Thoracic aorta (tissue), 2 donors: ENCODE data around the gene ITGA8. TPM values are rescaled to one million over a fixed set of nuclear protein-coding genes. Genes with fewer than 3 reads are reported as not detected.
A peak's percentile ranks its signal among the peaks of the same experiment; 100 is the strongest.
"Not testable (repeated sequence)": the region's sequence is repeated elsewhere in the genome, so short reads cannot be mapped to it uniquely, and the experiment has no call there.

Experiments
- ATAC-seq: fragments of 150-250 bp; one replicate; pipeline ENCODE4 v1.8.0; 2017; ENCODE audit warnings: low read depth; ENCODE audit not compliant: insufficient number of reproducible peaks, low FRiP score
- DNase-seq: peaks from one replicate; pipeline ENCODE4 v3.0.0-alpha.2; 2020; ENCODE audit warnings: low spot score
- H3K27ac ChIP-seq, 2 donors: fragments of 200-600 bp; sonication (generic); 1 replicate in 1 of 2; 2 replicates in 1 of 2; pipeline ENCODE4 v1.5.1; 2016; ENCODE audit warnings: mild to moderate bottlenecking in 2 of 2, moderate library complexity in 2 of 2
- H3K27me3 ChIP-seq: fragments of 200-600 bp; sonication (generic); replicated peaks from 2 replicates; pipeline ENCODE4 v1.6.0; 2016; ENCODE audit warnings: mild to moderate bottlenecking; ENCODE audit not compliant: insufficient read depth
- H3K36me3 ChIP-seq: fragments of 200-600 bp; sonication (generic); one replicate; pipeline ENCODE4 v1.5.1; 2016
- H3K4me1 ChIP-seq, 2 donors: fragments of 200-600 bp; sonication (generic); 1 replicate in 1 of 2; 2 replicates in 1 of 2; pipeline versions ENCODE4 v1.5.1 to v1.6.0; 2016; ENCODE audit warnings: low read depth in 2 of 2, mild to moderate bottlenecking in 1 of 2; ENCODE audit not compliant: control insufficient read depth in 1 of 2
- H3K4me3 ChIP-seq: fragments of 200-600 bp; sonication (generic); 2 replicates; pipeline ENCODE4 v1.5.1; 2016; ENCODE audit warnings: mild to moderate bottlenecking
- H3K9me3 ChIP-seq: fragments of 200-600 bp; sonication (generic); 2 replicates; pipeline ENCODE4 v1.5.1; 2016
- CTCF ChIP-seq: fragments of 200-600 bp; sonication (generic); IDR thresholded peaks from one replicate; pipeline ENCODE4 v1.5.1; 2019; ENCODE audit warnings: antibody characterized with exemption
- total RNA-seq, 2 donors: library from RNA; depleted of rRNA; stranded (reverse); fragments of >200 nt; gene quantifications; one replicate each; pipeline versions ENCODE4 v1.1.0 to v1.2.3, GENCODE V29; 2016

The ITGA8 gene
- total RNA-seq, 2 donors from 2014 or later = 1,137 to 1,173 TPM

DNA sequence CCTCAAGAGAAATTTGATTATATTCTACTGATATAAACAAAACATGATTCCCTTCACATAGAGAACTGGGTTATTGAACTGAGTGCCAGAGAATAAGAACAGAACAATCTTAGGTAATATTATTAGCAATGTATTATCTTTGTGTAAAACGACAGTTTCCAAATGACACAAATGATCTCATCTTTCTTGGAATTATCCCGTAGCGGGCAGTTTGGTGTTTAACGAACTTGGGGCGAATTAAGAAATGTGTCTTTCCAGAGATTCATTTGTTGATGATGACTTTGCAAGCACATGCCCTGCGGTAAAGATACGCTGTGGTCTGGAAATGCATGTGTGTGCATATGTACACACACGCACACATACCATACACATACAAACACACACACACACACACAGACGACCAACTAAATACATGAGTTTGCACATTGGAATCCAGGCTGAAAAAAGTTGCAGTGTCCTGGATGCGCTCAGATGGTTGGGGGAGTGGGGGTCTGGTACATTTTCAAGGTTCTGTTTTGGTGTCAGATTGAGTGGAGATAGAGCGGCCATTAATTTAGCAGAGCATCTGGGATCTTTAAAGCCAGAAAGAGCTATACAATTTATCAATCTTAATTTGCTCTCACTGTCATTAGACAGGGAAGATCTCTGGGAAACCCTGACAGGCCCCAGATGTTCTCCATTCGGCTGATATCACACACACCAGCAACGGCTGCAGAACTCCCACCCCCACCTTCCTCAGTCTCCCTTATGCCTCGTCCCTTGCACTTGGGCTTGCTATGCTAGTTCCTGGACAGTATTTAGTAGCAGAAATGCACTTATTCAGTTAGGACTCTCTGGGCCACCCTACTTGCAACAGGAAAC, 236.3 kb downstream of the ITGA8 start:
- Histone ChIP-seq H3K4me1 (peaks cover 24 to 64% of the 10 kb centered on the region in 2 donors), H3K4me3 (no peak overlapping the region), H3K9me3 (no peaks in the 10 kb centered on the region), H3K27me3 (no peaks in the 10 kb centered on the region), H3K27ac (peak overlapping the region; percentile 92 to 95), H3K36me3 (no peaks in the 10 kb centered on the region)
- ATAC-seq = no peak
- DNase-seq = no peak
- TF ChIP-seq CTCF = no peak

- ATAC-seq (no peak), DNase-seq (no peak)
- H3K27ac ChIP-seq = peak overlapping the region; percentile 92 to 95
- no peak overlapping the region for H3K4me3 ChIP-seq
- H3K36me3 ChIP-seq = no peaks in the 10 kb centered on the region
- no peaks in the 10 kb centered on the region for H3K27me3 ChIP-seq
- TF ChIP-seq CTCF = no peak
- H3K9me3 ChIP-seq = no peaks in the 10 kb centered on the region
- peaks cover 22 to 65% of the 10 kb centered on the region in 2 donors for H3K4me1 ChIP-seq
Observed at GRCh38 chr10:15482156-15482555, 237.6 kb downstream of the ITGA8 start.

GRCh38 chr10:15478950-15479349, 240.8 kb downstream of the ITGA8 start:
- Histone ChIP-seq H3K27me3 (no peaks in the 10 kb centered on the region), H3K36me3 (no peaks in the 10 kb centered on the region)
- no peak for TF ChIP-seq CTCF

GRCh38 chr10:15478429-15478828, 241.3 kb downstream of the ITGA8 start:
- no peak for TF ChIP-seq CTCF
- H3K27ac ChIP-seq = peak overlapping the region in 1 of 2 donors; percentile 10
- no peaks in the 10 kb centered on the region for H3K27me3 ChIP-seq
- H3K36me3 ChIP-seq = no peaks in the 10 kb centered on the region
- H3K4me1 ChIP-seq = peaks cover 9 to 47% of the 10 kb centered on the region in 2 donors
- DNase-seq (no peak), ATAC-seq (no peak)
- H3K4me3 ChIP-seq = no peak overlapping the region
- H3K9me3 ChIP-seq = no peaks in the 10 kb centered on the region

More at GRCh38 chr10:15478950-15479349, 240.8 kb downstream of the ITGA8 start:
- DNase-seq = no peak
- ATAC-seq = no peak
- no peak overlapping the region for H3K4me3 ChIP-seq
- no peaks in the 10 kb centered on the region for H3K9me3 ChIP-seq
- peaks cover 9 to 50% of the 10 kb centered on the region in 2 donors for H3K4me1 ChIP-seq
- peak overlapping the region in 1 of 2 donors; percentile 10 for H3K27ac ChIP-seq

GRCh38 chr10:15476337-15476736, 243.4 kb downstream of the ITGA8 start:
- Histone ChIP-seq H3K9me3 (no peaks in the 10 kb centered on the region), H3K36me3 (no peaks in the 10 kb centered on the region), H3K27ac (peak overlapping the region; percentile 44 to 64), H3K4me1 (peaks cover 10 to 43% of the 10 kb centered on the region in 2 donors), H3K4me3 (no peak overlapping the region), H3K27me3 (no peaks in the 10 kb centered on the region)
- ATAC-seq (no peak), DNase-seq (no peak)
- no peak for TF ChIP-seq CTCF

GRCh38 chr10:15475439-15475838, 244.3 kb downstream of the ITGA8 start:
- H3K27me3 ChIP-seq, DNase-seq: not testable (repeated sequence)
- H3K4me1 ChIP-seq = peaks cover 10 to 43% of the 10 kb centered on the region in 2 donors

More at GRCh38 chr10:15475439-15475838, 244.3 kb downstream of the ITGA8 start:
- H3K27ac ChIP-seq, ATAC-seq, H3K9me3 ChIP-seq, H3K36me3 ChIP-seq, H3K4me3 ChIP-seq: not testable (repeated sequence)
